ENCODE data around the gene CACNB4.
A peak's percentile ranks its signal among the peaks of the same experiment; 100 is the strongest.

The CACNB4 gene

DNA sequence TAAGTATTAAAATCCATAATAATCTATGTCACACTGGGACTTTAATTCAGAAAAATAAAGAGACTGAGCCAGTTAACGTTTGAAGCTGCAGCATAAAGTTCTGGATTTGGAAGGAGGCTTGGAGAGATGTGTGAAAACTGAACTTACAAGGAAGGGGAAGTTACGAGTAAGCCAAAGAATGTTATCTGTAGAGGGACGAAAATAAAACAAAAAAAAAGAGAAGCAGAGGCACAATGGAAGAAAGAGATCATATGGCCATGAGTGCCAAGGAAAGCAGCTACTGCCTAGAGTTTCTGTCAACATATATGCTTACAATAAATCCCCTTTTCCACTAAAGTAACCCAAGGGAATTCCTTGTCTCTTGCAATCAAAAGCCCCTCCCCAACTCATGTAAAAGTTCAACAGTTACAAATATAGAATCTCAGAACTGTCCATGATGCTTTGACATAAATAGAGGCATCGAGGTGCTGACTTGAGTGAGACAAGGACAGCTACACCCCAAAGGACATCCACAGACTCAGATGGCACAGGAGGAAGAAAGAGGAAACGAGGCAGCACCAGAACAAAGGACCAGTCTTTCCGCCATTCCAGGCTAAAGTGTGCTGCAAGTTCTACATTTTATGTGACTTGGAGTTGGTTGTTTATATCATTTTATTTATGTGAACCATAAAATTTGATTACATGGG lies 254.5 kb downstream of the CACNB4 start:
- DNase-seq: no peak

DNA sequence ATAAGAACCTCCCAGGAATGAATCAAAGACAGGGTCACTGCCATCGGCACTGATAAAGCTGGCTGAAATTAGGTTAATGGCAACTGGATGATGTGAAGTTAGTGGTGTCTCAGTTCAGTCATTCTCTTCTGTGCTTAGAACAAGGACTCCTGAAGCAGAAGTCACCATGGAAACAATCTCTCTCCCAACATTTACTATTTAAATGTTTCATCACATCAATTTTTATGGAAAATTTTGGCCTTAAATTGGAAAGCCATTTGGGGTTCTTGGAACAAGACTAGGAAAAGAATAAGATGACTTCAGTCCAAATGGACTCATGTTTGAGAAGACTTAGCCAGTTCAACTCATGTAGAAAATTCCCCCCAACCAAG lies 255.2 kb downstream of the CACNB4 start:
- DNase-seq: no peak

DNA sequence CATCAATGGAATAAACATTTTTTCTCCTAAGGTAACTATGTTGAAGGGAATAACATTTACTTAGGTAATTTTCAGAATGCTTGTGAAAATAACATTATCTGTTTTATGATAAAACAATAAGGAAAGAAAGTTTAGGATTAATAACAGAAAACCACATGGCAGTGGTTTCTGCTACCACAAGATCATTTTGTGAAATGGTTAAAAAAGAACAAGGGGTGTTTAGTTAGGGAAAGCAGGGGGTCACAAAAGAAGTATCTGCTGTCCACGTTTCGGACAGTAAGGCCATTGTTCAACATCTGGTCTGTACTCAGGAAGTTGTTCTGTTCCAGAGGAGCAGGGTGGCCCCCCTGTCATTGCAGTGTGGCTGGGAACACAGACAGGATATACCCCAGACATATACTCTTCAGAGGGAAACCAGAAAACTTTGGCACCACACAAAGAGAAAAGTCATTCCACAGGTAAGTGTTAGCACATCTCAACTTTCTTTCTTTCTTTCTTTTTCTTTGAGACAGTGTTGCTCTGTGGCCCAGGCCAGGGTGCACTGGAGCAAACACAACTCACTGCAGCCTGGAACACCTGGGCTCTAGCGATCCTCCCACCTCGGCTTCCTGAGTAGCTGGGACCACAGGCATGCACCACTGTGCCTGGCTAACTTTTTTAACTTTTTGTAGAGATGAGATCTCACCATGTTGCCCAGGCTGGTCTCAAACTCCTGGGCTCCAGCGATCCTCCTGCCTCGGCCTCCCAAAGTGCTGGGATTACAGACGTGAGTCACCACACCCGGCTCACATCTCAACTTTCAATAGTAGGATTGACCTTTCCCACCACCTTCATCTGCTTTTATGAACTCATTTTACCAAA lies 255.8 kb downstream of the CACNB4 start:
- DNase-seq: no peak

DNA sequence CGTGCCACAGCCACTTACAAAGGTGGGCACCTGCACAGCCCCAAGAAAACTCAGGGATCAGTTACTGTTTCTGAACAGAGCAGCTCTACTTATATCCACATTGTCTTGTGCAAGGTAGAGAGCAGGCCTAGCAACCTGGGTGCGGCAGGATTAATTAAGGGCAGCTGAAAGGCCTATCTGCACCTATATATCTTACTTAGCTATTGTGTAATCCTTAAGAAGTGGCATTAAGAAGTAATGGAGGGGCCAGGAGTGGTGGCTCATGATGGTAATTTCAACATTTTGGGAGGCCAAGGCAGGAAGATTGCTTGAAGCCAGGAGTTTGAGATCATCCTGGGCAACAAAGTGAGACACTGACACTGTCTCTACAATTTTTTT lies 257.8 kb downstream of the CACNB4 start:
- DNase-seq: no peak

DNA sequence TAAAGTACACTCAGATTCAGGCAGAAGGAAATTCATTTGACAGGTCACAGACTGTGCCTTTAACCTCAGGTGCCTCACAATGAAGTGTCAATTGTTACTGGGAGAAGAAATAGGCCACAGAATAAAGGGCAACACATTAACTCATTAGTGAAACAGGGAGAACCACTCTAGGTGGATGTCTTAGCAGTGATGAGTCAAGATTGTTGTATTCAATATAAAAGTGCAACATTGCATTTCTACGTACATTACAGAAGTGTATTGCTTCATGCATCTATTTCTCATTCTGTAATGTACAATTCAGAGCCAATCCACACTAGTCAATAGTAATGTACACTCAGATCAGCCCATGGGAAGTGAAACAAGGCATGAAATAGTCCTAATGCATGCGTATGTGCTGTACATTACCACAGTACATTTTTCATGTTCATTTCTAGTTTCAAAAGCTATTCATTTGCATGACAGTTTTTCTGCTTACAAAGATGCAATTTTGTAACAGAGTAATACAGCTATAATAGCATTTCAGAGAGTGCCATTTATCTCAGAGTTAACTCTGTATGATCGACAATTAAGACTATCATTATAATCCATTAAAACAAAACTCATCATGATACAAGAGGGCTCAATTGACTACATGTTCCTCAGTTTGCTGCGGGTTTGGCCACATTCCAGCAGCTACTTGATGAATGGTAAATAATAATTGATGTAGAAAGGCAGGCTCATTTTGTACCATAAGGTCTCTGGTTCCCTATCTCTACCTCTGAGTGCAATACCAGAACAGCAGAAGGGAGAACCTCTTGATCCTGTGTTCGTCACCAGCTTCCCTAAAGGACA lies 258.4 kb downstream of the CACNB4 start:
- no peak for DNase-seq

DNA sequence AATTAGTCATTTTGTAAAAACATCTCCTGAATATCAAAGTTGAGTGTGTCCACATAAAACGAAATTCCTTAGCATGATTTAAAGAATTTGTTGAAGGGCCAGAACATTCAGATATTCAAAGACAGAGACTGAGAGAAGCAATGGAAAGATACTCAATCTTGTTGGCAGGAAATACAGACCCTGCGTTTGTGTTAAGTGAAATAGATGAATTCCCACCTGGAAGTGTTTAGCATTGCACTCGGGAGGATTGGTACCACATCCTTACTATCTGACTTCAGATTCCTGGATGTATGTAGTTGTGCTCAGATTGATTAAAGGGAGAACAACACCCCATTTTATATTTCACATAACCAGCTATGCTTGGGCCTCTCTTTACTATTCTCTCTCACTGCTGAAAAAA lies 260.9 kb downstream of the CACNB4 start:
- no peak for DNase-seq

DNA sequence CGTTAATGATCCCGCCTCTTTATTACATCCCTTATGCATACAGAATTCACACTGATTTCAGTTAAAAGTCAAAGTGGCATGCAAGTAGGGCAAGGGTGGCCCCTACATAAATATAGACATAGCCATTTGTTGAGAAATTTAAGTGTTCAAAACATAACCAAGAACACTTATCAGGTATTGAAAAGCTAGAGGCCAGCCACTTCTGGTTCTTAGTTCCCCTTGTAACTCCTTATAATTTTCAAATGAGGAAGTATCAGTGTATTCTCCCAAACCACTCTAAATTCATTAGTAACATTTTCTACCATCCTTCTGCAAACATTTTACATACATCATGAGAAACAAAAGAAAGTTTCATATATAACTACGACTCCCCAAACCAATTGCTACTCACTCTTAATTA lies 264.9 kb downstream of the CACNB4 start:
- DNase-seq: no peak

DNA sequence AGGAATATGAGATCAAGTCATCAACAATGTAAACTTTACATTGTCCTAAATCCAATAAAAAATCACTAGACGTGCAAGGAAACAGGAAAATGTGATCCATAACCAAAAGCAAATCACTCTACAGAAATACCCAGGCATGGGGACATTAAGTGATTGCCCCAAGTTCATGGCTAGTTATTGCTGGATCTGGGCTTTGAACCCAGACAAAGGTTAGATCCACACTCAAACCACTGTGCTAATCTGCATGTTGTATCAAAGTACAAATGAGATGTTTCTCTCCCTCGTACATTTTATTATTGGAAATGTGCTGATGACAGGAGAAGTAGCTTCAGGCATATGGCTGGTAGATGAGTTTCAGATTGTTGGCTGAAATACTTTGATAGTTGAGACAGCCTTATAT lies 267.9 kb downstream of the CACNB4 start:
- no peak for DNase-seq

DNA sequence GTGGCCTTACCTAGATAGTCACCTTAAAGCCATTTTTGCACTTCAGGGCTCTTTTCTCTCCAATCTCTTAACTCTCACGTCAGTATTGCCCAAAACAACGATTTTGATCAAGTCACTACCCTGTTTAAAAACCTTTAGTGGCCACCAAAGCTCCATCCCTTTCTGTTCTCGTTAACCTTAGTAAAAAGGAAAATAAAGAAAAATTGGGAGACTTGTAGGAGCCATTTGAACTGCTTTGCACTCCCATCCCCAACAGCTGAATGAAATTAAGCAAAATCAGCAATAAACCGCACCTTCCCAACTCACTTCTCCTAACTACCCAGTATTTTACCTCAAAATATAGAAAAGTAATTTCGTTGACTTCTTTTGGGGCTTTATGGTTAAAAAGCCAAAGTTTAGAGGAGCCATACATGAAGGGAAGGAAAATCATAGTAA lies 269.9 kb downstream of the CACNB4 start:
- no peak for DNase-seq

DNA sequence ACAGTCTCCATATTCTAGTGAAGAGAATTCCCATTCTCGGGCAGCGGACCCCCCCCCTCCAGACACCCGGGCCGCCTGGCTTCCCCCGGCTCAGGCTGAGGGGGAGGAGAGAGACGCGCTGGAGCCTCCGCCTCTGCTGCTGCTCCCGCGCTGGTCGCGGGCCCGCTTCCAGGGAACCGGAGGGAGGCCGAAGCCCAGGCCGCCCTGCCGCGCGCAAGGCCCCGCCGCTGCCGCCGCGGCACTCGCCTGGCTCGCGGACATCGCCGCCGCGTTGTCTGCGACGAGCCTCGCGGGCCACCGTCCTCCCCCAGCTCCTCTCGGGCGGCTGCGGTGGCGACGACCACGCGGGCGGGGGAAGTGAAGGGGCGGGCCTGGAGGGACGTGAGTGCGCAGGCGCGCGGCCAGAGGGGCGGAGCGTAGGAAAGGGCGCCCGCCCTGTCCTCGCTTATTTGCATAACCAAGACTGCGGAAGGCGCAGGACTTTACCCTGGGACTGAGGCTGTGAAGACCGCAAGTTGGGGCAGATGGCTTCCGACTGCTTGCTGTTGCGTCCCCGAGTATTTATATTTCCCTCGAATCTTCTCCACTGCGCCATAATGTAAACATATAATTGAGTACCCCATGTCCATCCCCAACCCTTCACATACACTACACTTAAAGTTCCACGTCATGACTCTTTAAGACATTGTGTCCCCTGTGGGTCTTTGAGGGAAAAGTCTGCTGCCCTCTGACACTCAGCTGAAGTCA lies 270.5 kb downstream of the CACNB4 start, which contains the start of gene ARL5A:
TSS of gene ARL5A (minus strand) at position 279 of the 747 bp plus-strand sequence. CDS start at position 34, 245 bp downstream.
- peak; percentile 93 for DNase-seq

DNA sequence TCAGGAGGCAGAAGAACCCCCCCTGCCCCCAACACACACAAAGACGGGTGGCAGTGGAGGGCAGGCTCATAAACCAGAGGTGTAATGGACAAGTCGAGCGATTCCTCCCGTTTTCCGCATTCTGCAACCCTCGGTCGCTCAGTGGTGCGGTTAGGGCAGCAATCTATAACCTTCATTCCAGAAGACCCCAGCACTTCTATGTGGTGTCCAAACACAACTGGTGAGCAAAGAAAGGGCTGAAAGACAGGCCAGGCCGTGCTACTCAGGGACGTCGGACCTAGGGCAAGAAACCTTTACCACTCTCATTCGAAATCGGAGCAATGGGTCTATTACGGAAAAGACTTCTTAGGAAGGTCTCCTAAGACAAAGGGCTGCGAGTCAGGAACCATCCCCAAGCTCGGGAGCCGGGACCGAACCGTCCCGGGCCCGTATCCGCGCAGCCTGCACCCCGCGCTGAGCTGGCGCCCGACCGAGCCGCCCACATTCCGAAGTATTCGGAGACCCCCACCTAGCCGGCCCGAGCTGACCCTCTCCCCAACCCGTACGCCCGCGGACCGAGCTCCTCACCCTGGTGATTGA lies 271.2 kb downstream of the CACNB4 start:
- DNase-seq: peak; percentile 27

DNA sequence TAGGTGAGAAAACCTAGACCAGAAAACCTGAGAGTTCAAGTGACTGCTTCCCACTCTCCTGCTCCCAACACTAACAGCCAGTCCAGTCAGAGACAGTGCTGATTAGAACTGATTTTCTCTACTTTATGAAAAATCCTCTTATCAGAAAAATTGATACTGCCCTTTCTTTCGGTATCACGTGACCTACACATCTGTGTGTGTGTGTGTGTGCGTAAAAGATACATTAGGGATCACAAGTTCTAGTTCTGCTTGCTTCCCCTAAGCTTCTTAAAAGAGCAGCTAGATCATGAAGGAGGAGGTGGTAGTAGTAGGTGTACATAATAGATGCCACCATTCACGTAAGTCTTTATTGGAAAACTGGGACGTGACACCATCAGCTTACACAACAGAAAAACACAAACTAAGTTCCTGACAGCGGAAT lies 272.1 kb downstream of the CACNB4 start:
- DNase-seq: no peak

DNA sequence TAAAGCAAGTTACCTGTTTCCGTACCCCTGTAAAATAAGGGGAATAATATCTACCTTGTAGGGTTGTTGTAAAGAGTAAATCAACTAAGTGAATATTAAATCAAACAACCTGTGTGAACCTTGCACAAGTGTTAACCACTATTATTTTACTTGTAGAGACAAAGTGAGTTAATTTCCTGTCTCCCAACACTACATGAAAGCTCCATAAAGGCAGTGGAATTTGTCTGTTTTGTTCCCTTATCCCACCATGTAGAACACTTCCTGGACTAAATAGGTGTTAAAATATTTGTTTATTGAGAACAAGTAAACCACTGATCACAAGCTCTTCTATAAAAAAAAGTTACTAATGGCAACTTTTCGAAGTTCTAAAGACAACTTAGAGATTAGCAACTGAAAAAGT lies 274.0 kb downstream of the CACNB4 start:
- no peak for DNase-seq

DNA sequence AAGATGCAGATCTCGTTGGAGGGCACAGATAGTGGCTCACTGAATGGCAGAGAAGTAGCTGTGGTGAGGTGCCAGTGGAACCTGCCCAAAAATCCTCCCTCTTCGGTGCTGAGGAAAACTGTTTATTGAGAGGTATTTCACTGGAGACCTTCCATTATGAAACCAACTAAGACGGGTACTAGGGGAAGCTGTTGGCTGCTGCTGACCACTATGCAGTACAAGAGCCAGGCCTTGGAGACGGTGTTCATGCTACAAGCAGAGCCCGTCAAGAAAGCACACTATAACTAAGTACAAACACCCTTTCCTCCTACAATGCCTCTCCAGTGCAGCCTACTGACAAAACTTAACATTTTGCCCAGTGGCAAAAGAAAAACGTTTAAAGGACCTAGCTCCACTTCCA lies 275.2 kb downstream of the CACNB4 start:
- DNase-seq: no peak

DNA sequence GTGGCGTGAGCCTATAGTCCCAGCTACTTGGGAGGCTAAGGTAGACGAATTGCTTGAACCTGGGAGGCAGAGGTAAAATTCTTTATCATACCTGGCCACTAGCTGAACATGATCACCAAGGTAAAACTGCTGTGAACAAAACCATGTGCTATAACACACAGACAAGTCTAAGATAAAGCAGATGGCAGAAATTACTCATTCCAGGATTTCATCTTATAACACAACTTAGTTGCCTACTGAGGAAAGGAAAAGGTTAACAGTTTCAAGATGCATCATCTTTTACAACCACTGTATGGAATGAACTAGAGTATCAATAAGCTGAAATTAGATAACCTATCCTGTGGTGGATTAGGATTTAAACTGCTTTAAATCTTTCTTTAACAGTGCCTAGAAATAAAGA lies 278.9 kb downstream of the CACNB4 start:
- no peak for DNase-seq

DNA sequence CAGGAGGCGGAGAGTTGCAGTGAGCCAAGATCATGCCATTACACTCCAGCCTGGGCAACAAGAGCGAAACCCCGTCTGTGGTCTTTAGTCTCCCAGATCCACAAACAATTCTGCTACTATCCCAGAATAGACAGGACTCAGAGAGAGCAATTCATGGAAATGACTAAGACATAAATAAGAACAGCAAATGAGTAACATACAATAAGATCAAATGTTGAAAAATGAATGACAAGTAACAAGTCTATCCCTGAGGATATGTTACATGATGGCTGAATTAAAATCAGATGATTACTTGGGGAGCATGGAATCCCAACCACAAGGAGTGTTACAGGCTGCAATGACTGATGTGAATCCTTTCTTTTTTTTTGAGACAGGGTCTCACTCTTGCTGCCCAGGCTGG lies 280.9 kb downstream of the CACNB4 start:
- no peak for DNase-seq

DNA sequence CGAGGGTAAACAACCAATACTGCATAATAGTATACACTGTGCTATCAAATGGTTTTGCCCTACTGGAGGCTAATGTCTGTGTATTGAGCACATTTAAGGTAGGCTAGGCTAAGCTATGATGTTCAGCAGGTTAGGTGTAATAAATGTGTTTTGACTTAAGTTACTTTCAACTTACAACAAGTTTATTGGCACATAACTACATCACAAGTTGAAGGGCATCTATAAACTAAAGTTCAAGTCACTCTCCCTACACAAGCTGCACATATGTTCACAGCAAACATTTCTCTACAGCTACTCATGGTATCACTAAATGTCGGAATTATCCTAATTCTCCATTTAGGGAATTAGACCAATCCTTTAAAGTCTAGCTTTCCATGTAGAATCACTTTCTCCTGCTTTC lies 282.0 kb downstream of the CACNB4 start:
- no peak for DNase-seq

DNA sequence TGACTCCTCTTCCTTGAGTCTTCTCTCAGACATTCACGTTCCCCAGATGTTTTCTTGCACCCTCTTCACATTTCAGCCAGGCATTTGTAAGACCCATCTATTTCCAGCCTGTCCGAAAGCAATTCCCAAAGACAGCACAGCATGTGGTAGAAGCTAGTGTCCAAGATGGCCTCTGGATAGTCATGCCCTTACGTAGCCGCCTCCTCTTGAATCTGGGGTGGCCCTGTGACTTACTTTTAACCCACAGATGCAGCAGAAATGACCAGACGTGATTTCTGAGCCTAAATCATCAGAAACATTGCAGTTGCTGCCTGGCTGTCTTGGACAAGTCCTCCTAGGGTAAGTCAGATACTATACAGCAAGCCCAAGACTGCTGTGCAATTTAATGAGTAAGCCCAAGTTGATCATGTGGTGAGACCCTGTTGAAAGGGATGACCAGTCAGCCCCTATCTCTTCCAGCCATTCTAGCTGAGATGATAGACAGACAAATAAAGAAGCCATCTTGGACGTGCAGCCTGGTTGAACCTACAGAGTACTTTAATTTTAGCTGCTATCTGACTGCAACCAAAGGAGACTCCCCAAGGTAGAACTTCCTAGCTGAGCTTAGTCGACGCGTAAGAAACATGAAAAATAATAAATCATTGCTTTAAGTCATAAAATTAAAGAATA lies 282.9 kb downstream of the CACNB4 start:
- no peak for DNase-seq

DNA sequence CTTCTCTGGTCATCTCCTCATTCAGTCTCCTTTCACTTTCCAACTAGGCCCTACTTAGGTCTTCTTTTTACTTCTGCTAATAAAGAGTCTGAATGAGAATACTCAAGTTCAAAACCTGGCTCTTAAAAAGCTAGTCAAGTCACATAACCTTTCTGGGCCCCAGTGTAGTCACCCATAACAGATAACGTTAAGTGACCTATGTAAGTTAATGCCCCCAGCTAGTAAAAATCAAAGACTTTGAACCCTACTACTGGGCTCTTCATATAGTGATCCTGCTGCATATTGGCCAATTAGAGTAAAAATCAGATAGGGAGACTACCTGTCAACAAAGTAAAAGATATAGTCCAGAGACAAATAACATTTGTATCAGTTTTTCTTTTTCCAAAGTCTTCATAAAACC lies 288.4 kb downstream of the CACNB4 start:
- no peak for DNase-seq

DNA sequence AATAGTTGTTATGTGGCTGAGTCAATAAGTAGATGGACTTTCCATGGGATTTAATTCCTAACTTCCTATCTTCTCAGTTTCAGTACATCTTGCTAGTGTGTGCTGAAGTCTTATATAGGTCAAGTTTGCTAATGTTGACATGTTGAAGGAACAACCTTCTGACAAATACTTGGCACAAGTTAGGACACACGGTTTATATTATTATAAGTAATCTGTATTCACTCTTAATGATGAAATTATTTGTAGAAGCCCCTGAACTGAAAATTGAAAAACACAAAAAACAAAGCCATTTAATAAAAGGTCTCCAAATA lies 289.8 kb downstream of the CACNB4 start:
- no peak for DNase-seq

DNA sequence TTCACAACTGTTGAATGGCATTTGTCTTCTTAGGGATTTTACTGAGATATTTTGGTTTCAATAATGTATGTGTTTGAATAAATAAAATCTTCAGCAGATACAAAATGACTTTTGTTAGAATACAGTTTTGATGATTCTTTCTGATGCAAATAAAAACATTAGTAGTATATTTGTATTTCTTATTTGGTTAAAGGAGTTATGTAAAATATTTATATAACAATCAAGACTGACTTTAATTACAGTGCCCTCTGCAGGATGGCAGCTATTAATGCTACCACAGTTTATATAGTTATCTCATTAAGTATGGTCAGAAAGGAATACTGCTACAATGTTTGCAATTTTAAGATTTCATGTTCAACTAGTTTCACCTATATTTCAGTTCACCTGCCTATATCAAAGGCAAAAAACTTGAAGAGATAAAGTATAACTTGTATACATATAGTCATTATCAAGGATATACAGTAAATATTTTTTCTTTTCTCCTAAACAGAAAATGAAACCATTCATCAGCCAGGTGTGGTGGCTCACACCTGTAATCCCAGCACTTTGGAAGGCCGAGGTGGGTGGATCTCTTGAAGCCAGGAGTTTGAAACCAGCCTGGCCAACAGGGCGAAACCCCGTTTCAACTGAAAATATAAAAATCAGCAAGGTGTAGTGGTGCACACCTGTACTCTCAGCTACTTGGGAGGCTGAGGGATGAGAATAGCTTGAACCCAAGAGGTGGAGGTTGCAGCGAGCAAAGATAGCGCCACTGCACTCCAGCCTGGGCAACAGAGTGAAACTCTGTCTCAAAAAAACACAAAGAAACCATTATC lies 290.4 kb downstream of the CACNB4 start:
- DNase-seq: no peak
